HepG2 (cell line): ENCODE results near the gene DGCR2. TPM values are rescaled to one million over a fixed set of nuclear protein-coding genes. Genes with fewer than 3 reads are reported as not detected.
A peak's percentile ranks its signal among the peaks of the same experiment; 100 is the strongest.

ENCODE experiments used
- AGO2 ChIP-seq: fragments of 200-400 bp; formaldehyde crosslinking; optimal IDR thresholded peaks from 2 replicates; pipeline ENCODE3; 2017; ENCODE audit warnings: mild to moderate bottlenecking, low read depth, low read length, moderate library complexity
- CREB1 ChIP-seq, 2 experiments: fragments of 450-650 bp in 1 of 2; IDR thresholded peaks; 2 replicates each; pipeline ENCODE4 v1.6.1; 2016 to 2017; ENCODE audit warnings: control low read depth in 1 of 2, mild to moderate bottlenecking in 1 of 2, missing compliant biosample characterization in 1 of 2, missing genetic modification characterization in 1 of 2
- CREB3 ChIP-seq: sonication (generic); formaldehyde crosslinking; IDR thresholded peaks from 2 replicates; pipeline ENCODE4 v1.5.0; 2020; ENCODE audit warnings: missing genetic modification reagents
- KAT2B ChIP-seq: fragments of 150-350 bp; IDR thresholded peaks from 2 replicates; pipeline ENCODE4 v1.6.1; 2014; ENCODE audit warnings: low read depth, low read length, borderline replicate concordance
- MTA3 ChIP-seq: sonication (generic); formaldehyde crosslinking; IDR thresholded peaks from 2 replicates; pipeline ENCODE4 v1.4.0; 2020; ENCODE audit warnings: missing genetic modification reagents
- NCOA2 ChIP-seq: sonication (generic); formaldehyde crosslinking; IDR thresholded peaks from 2 replicates; pipeline ENCODE4 v1.8.0; 2022; ENCODE audit warnings: inconsistent platforms
- PRMT3 ChIP-seq: sonication (generic); formaldehyde crosslinking; IDR thresholded peaks from 2 replicates; pipeline ENCODE4 v1.8.1; 2022; ENCODE audit warnings: low read depth, mild to moderate bottlenecking, moderate library complexity, missing genetic modification reagents, borderline replicate concordance
- SAFB2 ChIP-seq: sonication (generic); formaldehyde crosslinking; IDR thresholded peaks from 2 replicates; pipeline ENCODE4 v1.5.1; 2020; ENCODE audit warnings: missing genetic modification reagents, low read depth, mild to moderate bottlenecking, borderline replicate concordance
- SAP130 ChIP-seq: IDR thresholded peaks from 2 replicates; pipeline ENCODE4 v1.6.1; 2016; ENCODE audit warnings: low read depth
- ZNF12 ChIP-seq: sonication (generic); formaldehyde crosslinking; IDR thresholded peaks from 2 replicates; pipeline ENCODE4 v1.5.0; 2020; ENCODE audit warnings: missing genetic modification reagents
- ZNF260 ChIP-seq: sonication (generic); formaldehyde crosslinking; IDR thresholded peaks from 2 replicates; pipeline ENCODE4 v1.4.0; 2020; ENCODE audit warnings: missing genetic modification reagents, low read depth, mild to moderate bottlenecking, borderline replicate concordance
- ZNF274 ChIP-seq: sonication (generic); formaldehyde crosslinking; IDR thresholded peaks from 2 replicates; pipeline ENCODE4 v1.5.1; 2020; ENCODE audit warnings: mild to moderate bottlenecking, missing genetic modification reagents
- ZNF546 ChIP-seq: sonication (generic); formaldehyde crosslinking; conservative IDR thresholded peaks from 2 replicates; pipeline ENCODE4 v1.8.1; 2023; ENCODE audit warnings: mild to moderate bottlenecking, missing genetic modification reagents
- polyA plus RNA-seq, 8 experiments: library from polyadenylated mRNA; depleted of rRNA in 3 of 8; stranded (reverse) in 7 of 8; unstranded in 1 of 8; fragments of >200 nt; fragmentation: Illumina TruSeq in 4 of 8; extraction: Trizol in 4 of 8; gene quantifications; 2 replicates each; pipeline versions ENCODE4 v1.2.1 to v1.2.3, GENCODE V29; 2011 to 2016; ENCODE audit warnings: low read depth in 4 of 8, missing spikeins in 1 of 8, mixed read lengths in 1 of 8; ENCODE audit not compliant: insufficient read depth in 1 of 8
- total RNA-seq, 5 experiments: library from RNA; depleted of rRNA; stranded (reverse); fragments of >200 nt; fragmentation: Illumina TruSeq; extraction: Trizol; gene quantifications; 2 replicates each; pipeline ENCODE4 v1.2.3, GENCODE V29; 2016; ENCODE audit warnings: low read depth in 1 of 5
- TF ChIP-seq, protein P1 (sequence below): sonication (generic); formaldehyde crosslinking; conservative IDR thresholded peaks from 2 replicates; pipeline ENCODE4 v1.8.0; 2022; ENCODE audit warnings: low read depth, missing genetic modification reagents
- TF ChIP-seq, protein P2 (sequence below): sonication (generic); formaldehyde crosslinking; IDR thresholded peaks from 2 replicates; pipeline ENCODE4 v1.8.1; 2023; ENCODE audit warnings: mild to moderate bottlenecking, moderate library complexity, missing genetic modification reagents
- TF ChIP-seq, protein P3 (sequence below): sonication (generic); formaldehyde crosslinking; IDR thresholded peaks from 2 replicates; pipeline ENCODE4 v1.4.0; 2020; ENCODE audit warnings: missing genetic modification reagents
- TF ChIP-seq, protein P4 (sequence below): sonication (generic); formaldehyde crosslinking; IDR thresholded peaks from 2 replicates; pipeline ENCODE4 v1.4.0; 2020; ENCODE audit warnings: mild to moderate bottlenecking, missing genetic modification reagents, borderline replicate concordance

The DGCR2 gene
- total and polyA plus RNA-seq, 2 of the 13 experiments (the other 11 are each of a cell fraction or from before 2014, with no cell fraction given) = 23.1 to 35.3 TPM

DNA sequence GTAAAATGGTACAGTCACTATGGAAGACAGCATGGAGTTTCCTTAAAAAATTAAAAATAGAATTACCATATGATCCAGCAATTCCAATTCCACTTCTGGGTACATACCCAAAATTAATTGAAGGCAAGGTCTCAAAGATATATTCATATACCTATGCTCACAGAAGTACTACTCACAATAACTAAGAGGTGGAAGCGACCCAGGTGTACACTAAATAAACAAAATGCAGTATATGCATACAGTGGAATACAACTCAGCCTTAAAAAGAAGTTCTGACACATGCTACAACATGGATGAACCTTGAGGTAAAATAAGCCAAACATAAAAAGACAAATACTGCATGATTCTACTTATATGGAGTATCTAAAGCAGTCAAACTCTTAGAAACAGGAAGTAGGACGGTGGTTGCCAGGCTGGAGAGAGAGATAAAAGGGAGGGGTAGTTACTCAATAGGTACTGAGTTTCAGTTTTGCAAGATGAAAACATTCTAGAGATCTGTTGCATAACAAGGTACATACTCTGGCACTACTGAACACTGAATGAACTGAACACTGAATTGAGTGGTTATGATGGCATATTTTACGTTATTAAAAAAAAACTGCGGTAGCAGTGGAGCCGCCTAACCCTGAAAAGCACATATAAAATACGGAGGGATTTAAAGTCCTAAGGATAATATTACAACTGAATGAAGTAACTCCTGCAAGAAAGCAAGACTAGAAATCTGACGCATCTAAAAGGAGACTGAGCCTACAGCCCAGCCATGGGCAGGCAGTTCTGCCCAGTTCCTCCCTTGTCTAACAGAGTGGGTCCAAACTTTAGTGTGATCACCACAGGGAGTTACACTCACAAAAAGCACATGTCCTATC lies 12.8 kb downstream of the DGCR2 start (continued):
- TF ChIP-seq, protein P1, sequence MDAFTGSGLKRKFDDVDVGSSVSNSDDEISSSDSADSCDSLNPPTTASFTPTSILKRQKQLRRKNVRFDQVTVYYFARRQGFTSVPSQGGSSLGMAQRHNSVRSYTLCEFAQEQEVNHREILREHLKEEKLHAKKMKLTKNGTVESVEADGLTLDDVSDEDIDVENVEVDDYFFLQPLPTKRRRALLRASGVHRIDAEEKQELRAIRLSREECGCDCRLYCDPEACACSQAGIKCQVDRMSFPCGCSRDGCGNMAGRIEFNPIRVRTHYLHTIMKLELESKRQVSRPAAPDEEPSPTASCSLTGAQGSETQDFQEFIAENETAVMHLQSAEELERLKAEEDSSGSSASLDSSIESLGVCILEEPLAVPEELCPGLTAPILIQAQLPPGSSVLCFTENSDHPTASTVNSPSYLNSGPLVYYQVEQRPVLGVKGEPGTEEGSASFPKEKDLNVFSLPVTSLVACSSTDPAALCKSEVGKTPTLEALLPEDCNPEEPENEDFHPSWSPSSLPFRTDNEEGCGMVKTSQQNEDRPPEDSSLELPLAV (CRISPR knock-in tag) = no peak
- TF ChIP-seq AGO2 (no peak), KAT2B (no peak), ZNF274 (no peak), CREB1 (IDR thresholded peaks at IDR 0.05) (no peak), CREB1 (CRISPR knock-in tag; IDR thresholded peaks at IDR 0.05) (peak; percentile 36; the same call in 1 of the 2 replicates), ZNF12 (CRISPR knock-in tag) (peak; percentile 48; the same call in 1 of the 2 replicates), SAFB2 (CRISPR knock-in tag) (no peak), ZNF260 (CRISPR knock-in tag) (no peak), NCOA2 (peak; percentile 33; the same call in 1 of the 2 replicates), PRMT3 (CRISPR knock-in tag) (no peak), MTA3 (CRISPR knock-in tag) (no peak), SAP130 (CRISPR knock-in tag) (peak; percentile 78), ZNF546 (CRISPR knock-in tag) (no peak), CREB3 (no peak)
- TF ChIP-seq, protein P2, sequence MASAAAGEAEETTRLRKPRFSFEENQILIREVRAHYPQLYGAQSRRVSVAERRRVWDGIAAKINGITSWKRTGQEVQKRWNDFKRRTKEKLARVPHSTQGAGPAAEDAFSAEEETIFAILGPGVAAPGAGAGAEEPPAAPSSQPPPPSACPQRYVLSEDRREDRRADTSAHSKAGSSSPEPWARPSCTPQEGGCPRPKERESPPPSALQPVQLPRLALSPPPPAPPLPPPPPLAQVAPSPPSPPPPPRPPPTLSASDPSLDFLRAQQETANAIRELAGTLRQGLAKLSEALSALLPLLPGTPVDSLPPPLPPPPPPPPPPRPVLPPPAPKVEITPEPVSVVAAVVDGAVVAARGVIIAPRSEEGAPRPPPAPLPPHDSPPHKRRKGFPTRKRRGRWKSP (CRISPR knock-in tag) = no peak
- TF ChIP-seq, protein P3, sequence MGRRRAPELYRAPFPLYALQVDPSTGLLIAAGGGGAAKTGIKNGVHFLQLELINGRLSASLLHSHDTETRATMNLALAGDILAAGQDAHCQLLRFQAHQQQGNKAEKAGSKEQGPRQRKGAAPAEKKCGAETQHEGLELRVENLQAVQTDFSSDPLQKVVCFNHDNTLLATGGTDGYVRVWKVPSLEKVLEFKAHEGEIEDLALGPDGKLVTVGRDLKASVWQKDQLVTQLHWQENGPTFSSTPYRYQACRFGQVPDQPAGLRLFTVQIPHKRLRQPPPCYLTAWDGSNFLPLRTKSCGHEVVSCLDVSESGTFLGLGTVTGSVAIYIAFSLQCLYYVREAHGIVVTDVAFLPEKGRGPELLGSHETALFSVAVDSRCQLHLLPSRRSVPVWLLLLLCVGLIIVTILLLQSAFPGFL (CRISPR knock-in tag) = no peak
- TF ChIP-seq, protein P4, sequence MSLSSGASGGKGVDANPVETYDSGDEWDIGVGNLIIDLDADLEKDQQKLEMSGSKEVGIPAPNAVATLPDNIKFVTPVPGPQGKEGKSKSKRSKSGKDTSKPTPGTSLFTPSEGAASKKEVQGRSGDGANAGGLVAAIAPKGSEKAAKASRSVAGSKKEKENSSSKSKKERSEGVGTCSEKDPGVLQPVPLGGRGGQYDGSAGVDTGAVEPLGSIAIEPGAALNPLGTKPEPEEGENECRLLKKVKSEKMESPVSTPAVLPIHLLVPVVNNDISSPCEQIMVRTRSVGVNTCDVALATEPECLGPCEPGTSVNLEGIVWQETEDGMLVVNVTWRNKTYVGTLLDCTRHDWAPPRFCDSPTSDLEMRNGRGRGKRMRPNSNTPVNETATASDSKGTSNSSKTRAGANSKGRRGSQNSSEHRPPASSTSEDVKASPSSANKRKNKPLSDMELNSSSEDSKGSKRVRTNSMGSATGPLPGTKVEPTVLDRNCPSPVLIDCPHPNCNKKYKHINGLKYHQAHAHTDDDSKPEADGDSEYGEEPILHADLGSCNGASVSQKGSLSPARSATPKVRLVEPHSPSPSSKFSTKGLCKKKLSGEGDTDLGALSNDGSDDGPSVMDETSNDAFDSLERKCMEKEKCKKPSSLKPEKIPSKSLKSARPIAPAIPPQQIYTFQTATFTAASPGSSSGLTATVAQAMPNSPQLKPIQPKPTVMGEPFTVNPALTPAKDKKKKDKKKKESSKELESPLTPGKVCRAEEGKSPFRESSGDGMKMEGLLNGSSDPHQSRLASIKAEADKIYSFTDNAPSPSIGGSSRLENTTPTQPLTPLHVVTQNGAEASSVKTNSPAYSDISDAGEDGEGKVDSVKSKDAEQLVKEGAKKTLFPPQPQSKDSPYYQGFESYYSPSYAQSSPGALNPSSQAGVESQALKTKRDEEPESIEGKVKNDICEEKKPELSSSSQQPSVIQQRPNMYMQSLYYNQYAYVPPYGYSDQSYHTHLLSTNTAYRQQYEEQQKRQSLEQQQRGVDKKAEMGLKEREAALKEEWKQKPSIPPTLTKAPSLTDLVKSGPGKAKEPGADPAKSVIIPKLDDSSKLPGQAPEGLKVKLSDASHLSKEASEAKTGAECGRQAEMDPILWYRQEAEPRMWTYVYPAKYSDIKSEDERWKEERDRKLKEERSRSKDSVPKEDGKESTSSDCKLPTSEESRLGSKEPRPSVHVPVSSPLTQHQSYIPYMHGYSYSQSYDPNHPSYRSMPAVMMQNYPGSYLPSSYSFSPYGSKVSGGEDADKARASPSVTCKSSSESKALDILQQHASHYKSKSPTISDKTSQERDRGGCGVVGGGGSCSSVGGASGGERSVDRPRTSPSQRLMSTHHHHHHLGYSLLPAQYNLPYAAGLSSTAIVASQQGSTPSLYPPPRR (CRISPR knock-in tag) = no peak
